K562 (cell line): ENCODE data around the gene POLR3GL. TPM values are rescaled to one million over a fixed set of nuclear protein-coding genes. Genes with fewer than 3 reads are reported as not detected.

ENCODE experiments used
- EGR1 ChIP-seq: fragments of 450-650 bp; conservative IDR thresholded peaks from 2 replicates; pipeline ENCODE4 v1.6.1; 2017; ENCODE audit warnings: mild to moderate bottlenecking
- EP400 ChIP-seq: fragments of 450-650 bp; IDR thresholded peaks from 2 replicates; pipeline ENCODE4 v1.6.1; 2017; ENCODE audit warnings: antibody characterized with exemption, mild to moderate bottlenecking, moderate library complexity
- MGA ChIP-seq: fragments of 450-650 bp; IDR thresholded peaks from 2 replicates; pipeline ENCODE4 v1.6.1; 2016; ENCODE audit warnings: mild to moderate bottlenecking, moderate library complexity
- MXI1 ChIP-seq: IDR thresholded peaks from 2 replicates; pipeline ENCODE4 v1.6.1; 2011; ENCODE audit warnings: low read depth, mild to moderate bottlenecking, improper control_type of control experiment, low read length
- POLR2G ChIP-seq: fragments of 200-400 bp; formaldehyde crosslinking; IDR thresholded peaks from 2 replicates; pipeline ENCODE4 v1.6.1; 2017; ENCODE audit warnings: low read depth, mild to moderate bottlenecking, antibody characterized with exemption, low read length, moderate library complexity
- POLR3A ChIP-seq: IDR thresholded peaks from 2 replicates; pipeline ENCODE4 v1.6.1; 2011; ENCODE audit warnings: borderline replicate concordance, mild to moderate bottlenecking, moderate library complexity; ENCODE audit not compliant: insufficient read length, insufficient read depth; ENCODE audit errors: extremely low read depth
- SETDB1 ChIP-seq: IDR thresholded peaks from one replicate; pipeline ENCODE4 v1.6.1; 2012; ENCODE audit warnings: low read length, control low read depth, inconsistent platforms
- TAF15 ChIP-seq: fragments of 200-400 bp; formaldehyde crosslinking; IDR thresholded peaks from 2 replicates; pipeline ENCODE4 v1.6.1; 2017; ENCODE audit warnings: mild to moderate bottlenecking, low read depth, low read length, moderate library complexity
- YY1 ChIP-seq, 3 experiments: IDR thresholded peaks; 2 replicates each; pipeline ENCODE4 v1.6.1; 2011; ENCODE audit warnings: low read length in 2 of 3, mild to moderate bottlenecking in 2 of 3, moderate library complexity in 2 of 3, borderline replicate concordance in 1 of 3, control low read depth in 1 of 3, low read depth in 1 of 3; ENCODE audit not compliant: insufficient read depth in 3 of 3, insufficient replicate concordance in 2 of 3, control insufficient read depth in 1 of 3, insufficient read length in 1 of 3; ENCODE audit errors: extremely low read depth in 1 of 3
- polyA plus RNA-seq, 8 experiments: library from polyadenylated mRNA; depleted of rRNA in 4 of 8; stranded (reverse) in 5 of 8; unstranded in 3 of 8; fragments of >200 nt; fragmentation: Nextera tagmentation in 2 of 8; fragmentation: Illumina TruSeq in 1 of 8; extraction: Ambion mirVana in 2 of 8; extraction: Trizol in 1 of 8; gene quantifications; 2 replicates each; pipeline versions ENCODE4 v1.2.1 to v1.2.3, GENCODE V29; 2011 to 2014; ENCODE audit warnings: inconsistent platforms in 1 of 8, missing spikeins in 1 of 8
- total RNA-seq, 7 experiments: library from RNA; depleted of rRNA in 6 of 7; stranded (reverse); fragments of >200 nt in 6 of 7; fragmentation: Illumina TruSeq in 2 of 7; extraction: Trizol in 2 of 7; gene quantifications; 2 replicates each; pipeline versions ENCODE4 v1.2.1 to v1.2.3, GENCODE V29; 2011 to 2021; ENCODE audit warnings: low replicate concordance in 1 of 7
- TF ChIP-seq, protein P1 (sequence below): fragments of 250-450 bp; sonication (Bioruptor Pico); IDR thresholded peaks from 2 replicates; pipeline ENCODE4 v1.9.0; 2021; ENCODE audit warnings: mild to moderate bottlenecking, inconsistent platforms
- TF ChIP-seq, protein P2 (sequence below): sonication (generic); formaldehyde crosslinking; IDR thresholded peaks from 2 replicates; pipeline ENCODE4 v1.8.1; 2022; ENCODE audit warnings: missing genetic modification reagents

Gene POLR3GL
- total and polyA plus RNA-seq, 9 of the 15 experiments (the other 6 are each of a cell fraction or from before 2014, with no cell fraction given): 14.6 to 48.4 (median 38.2) TPM

DNA sequence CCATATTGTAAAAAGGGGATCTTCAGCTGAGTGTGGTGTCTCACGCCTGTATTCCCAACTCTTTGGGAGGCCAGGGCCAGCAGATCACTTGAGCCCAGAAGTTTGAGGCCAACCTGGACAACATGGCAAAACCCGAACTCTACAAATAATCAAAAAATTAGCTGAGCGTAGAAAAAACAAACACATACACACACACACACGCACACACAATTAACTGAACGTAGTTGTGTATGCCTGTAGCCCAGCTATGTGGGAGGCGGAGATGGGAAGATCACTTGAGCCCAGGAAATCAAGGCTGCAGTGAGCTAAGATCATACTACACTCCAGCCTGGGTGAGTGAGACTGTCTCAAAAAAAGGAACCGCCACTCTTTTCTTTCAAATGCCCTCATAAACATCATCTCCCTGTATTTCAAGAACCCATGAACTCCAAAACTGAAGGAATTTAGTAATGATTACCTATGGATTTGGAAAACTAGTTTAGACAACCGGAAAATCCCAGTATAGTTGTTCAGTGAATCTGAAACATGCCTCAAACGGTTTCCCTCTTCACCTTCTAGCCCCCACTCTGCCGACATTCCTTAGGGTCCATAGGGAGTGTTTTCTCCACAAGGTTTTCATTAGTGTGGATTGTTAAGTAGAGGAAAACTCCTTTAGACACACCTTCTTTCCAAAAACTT, 27.4 kb downstream of the POLR3GL start (continued):
- no peak; the same call in 1 of the 2 replicates for TF ChIP-seq EP400
- no peak for TF ChIP-seq SETDB1
- no peak for TF ChIP-seq MXI1
- peak; percentile 70 for TF ChIP-seq POLR2G
- no peak for TF ChIP-seq YY1 (IDR thresholded peaks at IDR 0.05; ENCODE audit: borderline replicate concordance in 1 of 3, control insufficient read depth in 1 of 3, extremely low read depth in 1 of 3, insufficient read depth in 3 of 3, insufficient read length in 1 of 3, insufficient replicate concordance in 2 of 3, low read depth in 1 of 3, low read length in 2 of 3)
- TF ChIP-seq, protein P1, sequence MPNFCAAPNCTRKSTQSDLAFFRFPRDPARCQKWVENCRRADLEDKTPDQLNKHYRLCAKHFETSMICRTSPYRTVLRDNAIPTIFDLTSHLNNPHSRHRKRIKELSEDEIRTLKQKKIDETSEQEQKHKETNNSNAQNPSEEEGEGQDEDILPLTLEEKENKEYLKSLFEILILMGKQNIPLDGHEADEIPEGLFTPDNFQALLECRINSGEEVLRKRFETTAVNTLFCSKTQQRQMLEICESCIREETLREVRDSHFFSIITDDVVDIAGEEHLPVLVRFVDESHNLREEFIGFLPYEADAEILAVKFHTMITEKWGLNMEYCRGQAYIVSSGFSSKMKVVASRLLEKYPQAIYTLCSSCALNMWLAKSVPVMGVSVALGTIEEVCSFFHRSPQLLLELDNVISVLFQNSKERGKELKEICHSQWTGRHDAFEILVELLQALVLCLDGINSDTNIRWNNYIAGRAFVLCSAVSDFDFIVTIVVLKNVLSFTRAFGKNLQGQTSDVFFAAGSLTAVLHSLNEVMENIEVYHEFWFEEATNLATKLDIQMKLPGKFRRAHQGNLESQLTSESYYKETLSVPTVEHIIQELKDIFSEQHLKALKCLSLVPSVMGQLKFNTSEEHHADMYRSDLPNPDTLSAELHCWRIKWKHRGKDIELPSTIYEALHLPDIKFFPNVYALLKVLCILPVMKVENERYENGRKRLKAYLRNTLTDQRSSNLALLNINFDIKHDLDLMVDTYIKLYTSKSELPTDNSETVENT: peak; percentile 44; the same call in 1 of the 2 replicates
- no peak for TF ChIP-seq EGR1
- TF ChIP-seq, protein P2, sequence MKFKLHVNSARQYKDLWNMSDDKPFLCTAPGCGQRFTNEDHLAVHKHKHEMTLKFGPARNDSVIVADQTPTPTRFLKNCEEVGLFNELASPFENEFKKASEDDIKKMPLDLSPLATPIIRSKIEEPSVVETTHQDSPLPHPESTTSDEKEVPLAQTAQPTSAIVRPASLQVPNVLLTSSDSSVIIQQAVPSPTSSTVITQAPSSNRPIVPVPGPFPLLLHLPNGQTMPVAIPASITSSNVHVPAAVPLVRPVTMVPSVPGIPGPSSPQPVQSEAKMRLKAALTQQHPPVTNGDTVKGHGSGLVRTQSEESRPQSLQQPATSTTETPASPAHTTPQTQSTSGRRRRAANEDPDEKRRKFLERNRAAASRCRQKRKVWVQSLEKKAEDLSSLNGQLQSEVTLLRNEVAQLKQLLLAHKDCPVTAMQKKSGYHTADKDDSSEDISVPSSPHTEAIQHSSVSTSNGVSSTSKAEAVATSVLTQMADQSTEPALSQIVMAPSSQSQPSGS: no peak
- no peak for TF ChIP-seq POLR3A
- no peak for TF ChIP-seq MGA
- no peak for TF ChIP-seq TAF15
